ENCODE measurements around the gene THRB.

DNA sequence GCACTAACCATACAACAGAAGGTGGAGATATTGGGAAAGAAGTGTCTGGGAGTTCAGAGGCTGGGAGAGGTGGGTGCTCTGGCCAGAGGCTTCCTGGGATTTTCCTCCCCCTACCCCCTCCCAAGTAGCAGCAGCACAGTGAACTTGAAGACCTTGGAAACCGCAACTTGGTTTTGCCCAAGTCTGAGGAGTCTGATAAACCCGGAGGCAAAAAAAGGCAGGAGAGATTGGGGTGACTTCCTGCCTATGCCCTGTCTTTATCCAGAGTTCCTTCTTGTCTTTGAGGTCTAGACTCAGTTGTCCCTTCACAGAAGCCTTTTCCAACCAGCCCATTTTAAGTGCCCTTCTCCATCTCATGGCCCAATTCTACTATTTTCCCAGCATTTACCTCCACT, 25.4 kb upstream of the THRB start:
- TF ChIP-seq, protein P1, sequence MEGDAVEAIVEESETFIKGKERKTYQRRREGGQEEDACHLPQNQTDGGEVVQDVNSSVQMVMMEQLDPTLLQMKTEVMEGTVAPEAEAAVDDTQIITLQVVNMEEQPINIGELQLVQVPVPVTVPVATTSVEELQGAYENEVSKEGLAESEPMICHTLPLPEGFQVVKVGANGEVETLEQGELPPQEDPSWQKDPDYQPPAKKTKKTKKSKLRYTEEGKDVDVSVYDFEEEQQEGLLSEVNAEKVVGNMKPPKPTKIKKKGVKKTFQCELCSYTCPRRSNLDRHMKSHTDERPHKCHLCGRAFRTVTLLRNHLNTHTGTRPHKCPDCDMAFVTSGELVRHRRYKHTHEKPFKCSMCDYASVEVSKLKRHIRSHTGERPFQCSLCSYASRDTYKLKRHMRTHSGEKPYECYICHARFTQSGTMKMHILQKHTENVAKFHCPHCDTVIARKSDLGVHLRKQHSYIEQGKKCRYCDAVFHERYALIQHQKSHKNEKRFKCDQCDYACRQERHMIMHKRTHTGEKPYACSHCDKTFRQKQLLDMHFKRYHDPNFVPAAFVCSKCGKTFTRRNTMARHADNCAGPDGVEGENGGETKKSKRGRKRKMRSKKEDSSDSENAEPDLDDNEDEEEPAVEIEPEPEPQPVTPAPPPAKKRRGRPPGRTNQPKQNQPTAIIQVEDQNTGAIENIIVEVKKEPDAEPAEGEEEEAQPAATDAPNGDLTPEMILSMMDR (IDR thresholded peaks at IDR 0.05; ENCODE audit: extremely low read depth in 1 of 2, insufficient read depth in 1 of 2, low read depth in 1 of 2, low read length in 2 of 2), result no peak
- no peak for TF ChIP-seq EZH2 (IDR thresholded peaks at IDR 0.05; ENCODE audit: borderline replicate concordance, low read depth, low read length, severe bottlenecking)
- no peak for TF ChIP-seq MAX (IDR thresholded peaks at IDR 0.05; ENCODE audit: insufficient read depth, insufficient read length)
- TF ChIP-seq POLR2A (IDR thresholded peaks at IDR 0.05; ENCODE audit: low read depth, low read length), result no peak

Data from endothelial cell of umbilical vein (primary cell).